Measurements from ENCODE around the gene MAPKAP1.

Gene MAPKAP1

DNA sequence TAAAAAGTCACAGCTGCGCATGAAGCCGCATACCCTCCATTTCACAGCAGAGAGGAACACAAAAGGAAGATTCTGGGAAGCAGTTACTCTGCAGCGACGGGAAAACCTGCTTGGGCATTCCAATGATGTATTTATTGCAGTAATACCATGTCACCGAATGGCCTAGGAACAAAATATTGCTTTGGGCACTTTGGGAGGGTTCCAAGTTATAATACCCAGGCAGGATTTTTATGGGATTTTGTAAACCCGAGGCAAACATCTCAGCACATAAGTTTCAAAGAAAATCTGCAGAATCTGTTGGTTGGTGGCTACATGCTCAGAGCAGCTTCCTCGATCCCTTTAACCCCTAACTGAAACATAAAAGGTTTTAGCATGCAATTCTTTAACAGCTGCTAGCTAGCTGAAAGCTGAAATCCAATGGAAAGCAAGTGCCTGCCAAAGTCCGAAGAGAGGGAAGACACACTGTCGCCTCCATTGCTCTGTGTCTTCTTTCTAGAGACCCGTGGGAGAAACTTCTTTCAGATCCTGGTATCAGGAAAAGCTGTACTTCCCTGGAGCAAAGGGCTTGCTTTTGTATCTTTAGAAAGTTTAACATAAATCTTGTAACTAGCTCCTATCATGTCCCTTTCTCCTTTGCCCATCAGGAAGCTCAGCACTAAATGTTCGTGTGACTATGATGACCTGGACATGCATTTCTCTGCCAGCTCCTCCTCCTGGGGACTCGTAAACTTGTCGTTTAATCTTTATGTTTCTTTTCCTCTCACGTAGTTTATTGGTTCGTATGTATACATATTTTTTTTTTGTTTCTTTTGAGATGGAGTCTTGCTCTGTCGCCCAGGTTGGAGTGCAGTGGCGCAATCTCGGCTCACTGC lies 195.0 kb downstream of the MAPKAP1 start:
- TF ChIP-seq MYC (IDR thresholded peaks at IDR 0.05; ENCODE audit: low read depth, low read length): no peak
- TF ChIP-seq, protein P1, sequence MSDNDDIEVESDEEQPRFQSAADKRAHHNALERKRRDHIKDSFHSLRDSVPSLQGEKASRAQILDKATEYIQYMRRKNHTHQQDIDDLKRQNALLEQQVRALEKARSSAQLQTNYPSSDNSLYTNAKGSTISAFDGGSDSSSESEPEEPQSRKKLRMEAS (IDR thresholded peaks at IDR 0.05; ENCODE audit: low read depth, low read length): no peak
- TF ChIP-seq POLR2A (IDR thresholded peaks at IDR 0.05; ENCODE audit: extremely low read depth, insufficient read length): no peak
- TF ChIP-seq, protein P2, sequence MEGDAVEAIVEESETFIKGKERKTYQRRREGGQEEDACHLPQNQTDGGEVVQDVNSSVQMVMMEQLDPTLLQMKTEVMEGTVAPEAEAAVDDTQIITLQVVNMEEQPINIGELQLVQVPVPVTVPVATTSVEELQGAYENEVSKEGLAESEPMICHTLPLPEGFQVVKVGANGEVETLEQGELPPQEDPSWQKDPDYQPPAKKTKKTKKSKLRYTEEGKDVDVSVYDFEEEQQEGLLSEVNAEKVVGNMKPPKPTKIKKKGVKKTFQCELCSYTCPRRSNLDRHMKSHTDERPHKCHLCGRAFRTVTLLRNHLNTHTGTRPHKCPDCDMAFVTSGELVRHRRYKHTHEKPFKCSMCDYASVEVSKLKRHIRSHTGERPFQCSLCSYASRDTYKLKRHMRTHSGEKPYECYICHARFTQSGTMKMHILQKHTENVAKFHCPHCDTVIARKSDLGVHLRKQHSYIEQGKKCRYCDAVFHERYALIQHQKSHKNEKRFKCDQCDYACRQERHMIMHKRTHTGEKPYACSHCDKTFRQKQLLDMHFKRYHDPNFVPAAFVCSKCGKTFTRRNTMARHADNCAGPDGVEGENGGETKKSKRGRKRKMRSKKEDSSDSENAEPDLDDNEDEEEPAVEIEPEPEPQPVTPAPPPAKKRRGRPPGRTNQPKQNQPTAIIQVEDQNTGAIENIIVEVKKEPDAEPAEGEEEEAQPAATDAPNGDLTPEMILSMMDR (IDR thresholded peaks at IDR 0.05; ENCODE audit: low read depth, low read length): no peak
- DNase-seq (ENCODE audit: low read depth): no peak
- H3K4me3 ChIP-seq (ENCODE audit: low read depth, low read length): no peak overlapping the region

DNA sequence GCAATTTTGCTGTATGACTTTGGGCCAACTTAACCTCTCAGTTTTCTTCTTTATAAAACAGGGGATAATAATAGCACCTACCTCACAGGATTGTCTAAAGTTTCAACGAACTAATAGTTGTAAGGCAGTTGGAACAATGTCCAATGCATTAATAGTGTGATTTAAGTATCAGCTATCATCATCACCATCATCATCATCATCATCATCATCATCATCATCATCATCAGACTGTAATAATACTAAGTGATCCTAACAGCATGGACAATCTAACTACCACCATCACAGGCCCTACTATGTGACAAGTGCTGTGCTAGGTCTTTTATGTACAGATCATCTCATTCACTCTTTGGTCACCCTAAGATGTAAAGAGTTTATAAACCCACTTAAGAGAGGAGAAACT lies 196.0 kb downstream of the MAPKAP1 start:
- DNase-seq (ENCODE audit: low read depth): no peak
- no peak for TF ChIP-seq POLR2A (IDR thresholded peaks at IDR 0.05; ENCODE audit: extremely low read depth, insufficient read length)
- TF ChIP-seq MYC (IDR thresholded peaks at IDR 0.05; ENCODE audit: low read depth, low read length): no peak
- TF ChIP-seq, protein P2 (IDR thresholded peaks at IDR 0.05; ENCODE audit: low read depth, low read length): no peak
- TF ChIP-seq, protein P1 (IDR thresholded peaks at IDR 0.05; ENCODE audit: low read depth, low read length): no peak
- no peak overlapping the region for H3K4me3 ChIP-seq (ENCODE audit: low read depth, low read length)

DNA sequence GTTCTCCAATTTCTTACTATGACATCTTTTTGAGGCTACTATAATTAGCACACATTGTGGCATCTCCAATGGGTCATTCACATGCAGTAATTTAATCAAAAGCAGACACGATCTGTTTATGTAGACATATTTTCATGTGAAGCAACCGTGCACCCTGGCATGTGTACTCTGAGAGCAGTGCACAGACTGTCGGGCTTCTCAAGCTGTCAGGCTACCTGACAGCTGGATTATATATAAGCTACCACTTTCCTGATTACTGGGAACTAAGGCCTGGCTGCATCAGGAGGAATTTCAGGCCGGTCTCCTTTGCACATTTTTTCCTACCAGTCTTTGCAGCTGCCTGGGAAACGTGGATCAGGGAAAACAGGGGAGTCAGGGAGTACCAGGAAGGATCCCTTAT lies 197.5 kb downstream of the MAPKAP1 start:
- TF ChIP-seq, protein P2 (IDR thresholded peaks at IDR 0.05; ENCODE audit: low read depth, low read length): no peak
- no peak for TF ChIP-seq MYC (IDR thresholded peaks at IDR 0.05; ENCODE audit: low read depth, low read length)
- no peak overlapping the region for H3K4me3 ChIP-seq (ENCODE audit: low read depth, low read length)
- no peak for DNase-seq (ENCODE audit: low read depth)

DNA sequence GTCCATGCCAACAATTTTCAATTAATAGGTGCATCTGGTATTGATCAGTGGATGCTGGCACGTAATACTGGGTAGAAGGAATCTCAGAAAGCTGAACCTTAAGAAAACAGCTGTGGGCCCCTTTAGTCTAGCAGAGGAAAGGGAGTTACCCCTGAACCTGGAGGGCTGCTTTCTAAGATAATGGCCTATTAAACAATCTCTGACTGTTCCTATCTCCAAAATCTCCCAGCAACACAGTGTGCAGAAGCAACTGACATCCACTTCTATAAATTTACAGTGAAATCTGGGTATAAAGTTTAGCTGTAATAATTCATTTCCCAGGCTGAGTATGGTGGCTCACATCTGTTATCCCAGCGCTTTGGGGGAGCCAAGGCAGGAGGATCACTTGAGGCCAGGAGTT lies 198.8 kb downstream of the MAPKAP1 start:
- TF ChIP-seq MYC (IDR thresholded peaks at IDR 0.05; ENCODE audit: low read depth, low read length) (no peak), POLR2A (IDR thresholded peaks at IDR 0.05; ENCODE audit: extremely low read depth, insufficient read length) (no peak)
- TF ChIP-seq, protein P2 (IDR thresholded peaks at IDR 0.05; ENCODE audit: low read depth, low read length): no peak
- TF ChIP-seq, protein P1 (IDR thresholded peaks at IDR 0.05; ENCODE audit: low read depth, low read length): no peak
- DNase-seq (ENCODE audit: low read depth): no peak
- no peak overlapping the region for H3K4me3 ChIP-seq (ENCODE audit: low read depth, low read length)

DNA sequence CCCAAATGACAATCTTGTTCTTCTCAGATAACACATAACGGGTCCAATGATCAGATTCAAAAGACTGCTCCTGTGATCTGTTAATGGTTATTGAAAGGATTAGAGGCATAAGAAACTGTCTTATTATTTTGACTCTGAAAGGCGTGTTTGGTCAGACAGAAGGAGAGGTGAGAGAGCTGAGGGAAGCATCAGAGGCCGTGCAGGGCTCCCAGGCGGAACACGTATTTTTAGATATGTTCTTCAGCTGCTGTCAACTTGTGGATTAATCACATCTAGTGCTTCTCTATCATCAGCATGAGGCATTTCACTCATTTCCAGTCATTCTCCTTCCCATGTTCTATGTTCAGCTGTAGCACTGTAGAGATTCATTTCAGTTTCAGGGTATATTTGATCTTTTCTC lies 199.8 kb downstream of the MAPKAP1 start:
- no peak overlapping the region for H3K4me3 ChIP-seq (ENCODE audit: low read depth, low read length)
- no peak for DNase-seq (ENCODE audit: low read depth)
- TF ChIP-seq, protein P1 (IDR thresholded peaks at IDR 0.05; ENCODE audit: low read depth, low read length): no peak
- no peak for TF ChIP-seq MYC (IDR thresholded peaks at IDR 0.05; ENCODE audit: low read depth, low read length)
- TF ChIP-seq, protein P2 (IDR thresholded peaks at IDR 0.05; ENCODE audit: low read depth, low read length): no peak
- no peak for TF ChIP-seq POLR2A (IDR thresholded peaks at IDR 0.05; ENCODE audit: extremely low read depth, insufficient read length)

Data from NB4 (cell line).